ENCODE data around the gene CACNA1F.
"Not testable (repeated sequence)": the region's sequence is repeated elsewhere in the genome, so short reads cannot be mapped to it uniquely, and the experiment has no call there.

The CACNA1F gene

GRCh38 chrX:49174723-49175122 lies 58.4 kb downstream of the CACNA1F start:
- no peak for ATAC-seq
- TF ChIP-seq ESRRG (CRISPR knock-in tag; IDR thresholded peaks at IDR 0.05) (no peak), TCF4 (CRISPR knock-in tag; IDR thresholded peaks at IDR 0.05; ENCODE audit: borderline replicate concordance) (no peak), ARNTL (CRISPR knock-in tag; IDR thresholded peaks at IDR 0.05; ENCODE audit: borderline replicate concordance, low read depth) (no peak), ZNF8 (CRISPR knock-in tag; IDR thresholded peaks at IDR 0.05) (no peak), BACH2 (CRISPR knock-in tag; IDR thresholded peaks at IDR 0.05; ENCODE audit: borderline replicate concordance) (no peak), PATZ1 (CRISPR knock-in tag; IDR thresholded peaks at IDR 0.05; ENCODE audit: borderline replicate concordance) (no peak), ZNF565 (CRISPR knock-in tag; conservative IDR thresholded peaks at IDR 0.05; ENCODE audit: low read depth) (no peak)

- not testable (repeated sequence) for ATAC-seq
Observed at GRCh38 chrX:49173544-49173943, 59.6 kb downstream of the CACNA1F start.

GRCh38 chrX:49172280-49172780 lies 60.8 kb downstream of the CACNA1F start:
- TF ChIP-seq CREB5 (CRISPR knock-in tag; IDR thresholded peaks at IDR 0.05; ENCODE audit: low read depth), result no peak
- no peak for TF ChIP-seq ARNTL (CRISPR knock-in tag; IDR thresholded peaks at IDR 0.05; ENCODE audit: borderline replicate concordance, low read depth)
- no peak for TF ChIP-seq ESRRG (CRISPR knock-in tag; IDR thresholded peaks at IDR 0.05)
- TF ChIP-seq PATZ1 (CRISPR knock-in tag; IDR thresholded peaks at IDR 0.05; ENCODE audit: borderline replicate concordance), result no peak
- TF ChIP-seq CSDC2 (CRISPR knock-in tag; IDR thresholded peaks at IDR 0.05), result no peak
- TF ChIP-seq TOX (CRISPR knock-in tag; IDR thresholded peaks at IDR 0.05; ENCODE audit: borderline replicate concordance), result no peak
- TF ChIP-seq OSR1 (CRISPR knock-in tag; IDR thresholded peaks at IDR 0.05), result no peak
- no peak for TF ChIP-seq ZC3H10 (CRISPR knock-in tag; IDR thresholded peaks at IDR 0.05)
- no peak for TF ChIP-seq SNAI2 (CRISPR knock-in tag; IDR thresholded peaks at IDR 0.05)
- TF ChIP-seq BACH2 (CRISPR knock-in tag; IDR thresholded peaks at IDR 0.05; ENCODE audit: borderline replicate concordance), result no peak
- TF ChIP-seq TSHZ2 (CRISPR knock-in tag; IDR thresholded peaks at IDR 0.05), result no peak
- no peak for TF ChIP-seq ZNF70 (CRISPR knock-in tag; IDR thresholded peaks at IDR 0.05)
- TF ChIP-seq ISL1 (CRISPR knock-in tag; IDR thresholded peaks at IDR 0.05), result no peak
- no peak for TF ChIP-seq PPARA (CRISPR knock-in tag; IDR thresholded peaks at IDR 0.05; ENCODE audit: borderline replicate concordance)
- TF ChIP-seq ZFP3 (CRISPR knock-in tag; IDR thresholded peaks at IDR 0.05), result no peak
- TF ChIP-seq GLIS3 (CRISPR knock-in tag; IDR thresholded peaks at IDR 0.05), result no peak
- no peak for TF ChIP-seq ZNF565 (CRISPR knock-in tag; conservative IDR thresholded peaks at IDR 0.05; ENCODE audit: low read depth)
- no peak for TF ChIP-seq RARB (CRISPR knock-in tag; IDR thresholded peaks at IDR 0.05)
- TF ChIP-seq POU6F1 (CRISPR knock-in tag; IDR thresholded peaks at IDR 0.05; ENCODE audit: borderline replicate concordance, low read depth), result no peak
- TF ChIP-seq TCF4 (CRISPR knock-in tag; IDR thresholded peaks at IDR 0.05; ENCODE audit: borderline replicate concordance), result no peak
- peak; percentile 63 for ATAC-seq

Data from SK-N-SH treated with all-trans-retinoic acid at 6 μM for 48 hours (cell line).